ENCODE data around the gene GPAT3. TPM values are rescaled to one million over a fixed set of nuclear protein-coding genes. Genes with fewer than 3 reads are reported as not detected.
"Not testable (repeated sequence)": the region's sequence is repeated elsewhere in the genome, so short reads cannot be mapped to it uniquely, and the experiment has no call there.

GPAT3 gene
- total RNA-seq, 2 donors from 2014 or later: 34.0 to 39.0 TPM

- intact Hi-C loops (cut with DNase I): no loop called here
- DNase-seq: no peak
- ATAC-seq: peak; percentile 53 to 65
Measured at GRCh38 chr4:83546786-83547185, 10.9 kb downstream of the GPAT3 start.

DNA sequence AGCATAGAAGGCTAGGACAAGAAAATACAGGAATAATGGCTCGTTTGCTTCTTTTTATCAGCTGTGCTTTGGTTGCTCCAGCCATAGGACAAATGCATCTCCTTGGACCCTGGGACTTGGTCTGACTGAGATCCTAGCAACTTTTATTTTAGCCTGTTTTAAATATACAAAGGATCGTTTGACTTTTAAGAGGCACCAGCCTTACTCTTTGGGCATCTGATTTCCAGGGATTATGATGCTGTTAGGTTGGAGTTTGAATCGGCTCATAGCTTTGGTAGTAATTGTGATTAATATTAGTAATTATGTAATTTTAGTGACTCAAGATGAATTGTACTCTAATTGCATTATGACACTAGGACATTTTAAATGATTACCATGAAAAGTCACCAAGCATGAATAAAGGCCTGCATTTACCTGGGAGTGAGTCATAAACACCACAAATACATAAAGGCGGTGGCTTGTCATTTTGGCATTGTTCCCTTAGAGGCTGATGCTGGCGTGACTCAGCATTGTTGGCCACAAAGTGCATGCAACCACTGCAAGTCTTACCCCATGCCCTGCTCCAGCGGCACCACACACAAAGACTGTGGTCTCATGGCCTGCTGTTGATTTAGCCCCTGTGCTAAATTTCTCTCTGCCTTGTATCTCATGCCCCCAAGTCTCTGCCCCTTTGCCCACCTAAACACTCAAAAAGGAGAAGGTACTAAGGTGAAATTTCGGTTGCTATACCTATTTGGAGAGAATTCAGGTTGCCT, 12.4 kb downstream of the GPAT3 start:
- intact Hi-C loops (cut with DNase I): no loop called here
- ATAC-seq: peak; percentile 88 to 91

DNA sequence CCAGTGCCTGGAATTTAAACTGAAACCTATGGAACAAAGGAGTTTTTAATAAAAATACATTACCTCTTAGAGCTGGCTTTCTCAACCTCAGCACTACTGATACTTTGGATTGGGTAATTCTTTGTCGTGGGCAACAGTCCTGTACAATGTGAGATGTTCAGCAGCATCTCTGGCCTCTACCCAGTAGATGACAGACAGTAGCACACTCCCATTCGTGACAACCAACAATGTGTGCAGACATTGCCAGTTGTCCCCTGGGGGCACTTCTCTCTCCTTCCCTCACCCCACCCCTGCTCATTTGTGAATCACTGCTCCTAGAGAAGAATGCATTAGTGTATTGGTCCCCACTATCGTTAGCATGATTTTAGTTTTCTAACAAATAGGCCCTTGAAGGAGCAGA, 16.2 kb downstream of the GPAT3 start:
- DNase-seq: no peak
- ATAC-seq: no peak
- intact Hi-C loops (cut with DNase I): no loop called here

More for the DNA sequence above, 12.4 kb downstream of the GPAT3 start:
- DNase-seq: peak; percentile 48

DNA sequence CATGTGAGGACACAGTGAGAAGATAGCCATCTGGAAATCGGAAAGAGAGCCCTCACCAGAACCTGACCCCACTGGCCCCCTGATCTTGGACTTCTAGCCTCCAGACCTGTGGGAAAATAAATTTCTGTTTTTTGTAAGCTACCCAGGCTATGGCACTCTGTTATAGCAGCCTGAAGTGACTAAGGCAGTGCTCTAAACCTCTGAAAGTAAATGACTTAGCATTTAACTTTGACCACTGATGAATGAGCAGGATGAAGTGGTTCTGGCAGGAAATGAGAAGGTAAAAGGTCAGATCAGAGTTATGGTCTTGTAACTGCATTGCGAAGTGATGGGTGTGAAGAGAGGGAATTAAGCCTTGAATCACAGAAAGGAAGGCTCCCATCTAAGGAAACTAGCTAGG, 17.0 kb downstream of the GPAT3 start:
- ATAC-seq: peak in 1 of 2 donors; percentile 27
- DNase-seq: no peak

GRCh38 chr4:83556006-83556707, 20.2 kb downstream of the GPAT3 start:
- intact Hi-C loops (cut with DNase I): no loop called here
- ATAC-seq (no peak), DNase-seq (no peak)

More for the DNA sequence above, 17.0 kb downstream of the GPAT3 start:
- intact Hi-C loops (cut with DNase I): no loop called here

DNA sequence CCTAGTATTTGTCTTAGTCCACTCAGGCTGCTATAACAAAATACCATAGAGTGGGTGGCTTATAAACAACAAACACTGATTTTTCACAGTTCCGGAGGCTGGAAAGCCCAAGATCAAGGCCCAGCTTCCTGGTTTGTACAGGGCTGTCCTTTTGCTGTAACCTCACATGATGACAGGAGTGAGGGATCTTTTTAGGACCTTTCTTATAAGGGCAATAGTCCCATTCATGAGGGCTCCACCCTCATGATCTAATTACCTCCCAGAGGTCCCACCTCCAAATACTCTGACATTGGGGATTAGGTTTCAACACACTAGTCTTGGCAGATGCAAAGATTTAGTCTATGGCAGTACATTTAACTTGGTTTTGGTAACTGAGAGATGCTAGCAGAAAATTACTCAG, 20.9 kb downstream of the GPAT3 start:
- DNase-seq (no peak), ATAC-seq (no peak)
- intact Hi-C loops (cut with DNase I): no loop called here

DNA sequence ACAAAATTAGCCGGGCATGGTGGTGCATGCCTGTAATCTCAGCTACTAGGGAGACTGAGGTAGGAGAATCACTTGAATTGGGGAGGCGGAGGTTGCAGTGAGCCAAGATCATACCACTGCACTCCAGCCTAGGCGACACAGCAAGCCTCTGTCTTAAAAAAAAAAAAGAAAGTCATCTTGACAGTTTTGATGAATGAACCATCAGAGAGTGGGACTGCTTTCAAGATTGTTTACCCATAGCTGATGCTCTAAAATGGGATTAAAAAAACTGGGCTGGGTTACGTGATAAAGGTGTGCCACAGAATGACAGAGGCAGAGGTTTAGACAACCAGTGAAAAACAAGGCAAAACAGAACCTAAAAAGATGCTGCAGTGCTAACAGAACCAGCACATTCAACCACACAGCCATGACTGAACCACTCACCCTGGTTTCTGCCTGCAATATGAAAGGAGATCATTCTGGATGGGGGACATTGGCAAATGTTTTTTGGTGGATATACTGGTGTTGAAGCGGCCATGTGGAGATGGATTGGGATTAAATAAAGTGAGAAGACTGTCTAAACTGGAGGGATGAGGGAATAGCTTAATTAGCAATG, 22.2 kb downstream of the GPAT3 start:
- ATAC-seq: no peak

GRCh38 chr4:83558680-83559079, 22.8 kb downstream of the GPAT3 start:
- ATAC-seq: no peak
- intact Hi-C loops (cut with DNase I): no loop called here
- DNase-seq: no peak

More for the DNA sequence above, 22.2 kb downstream of the GPAT3 start:
- DNase-seq: no peak
- intact Hi-C loops (cut with DNase I): no loop called here

- no peak for DNase-seq
- intact Hi-C loops (cut with DNase I): no loop called here
- ATAC-seq: no peak
Measured at GRCh38 chr4:83560523-83560922, 24.6 kb downstream of the GPAT3 start.

GRCh38 chr4:83561381-83561780, 25.5 kb downstream of the GPAT3 start:
- peak; percentile 24 for DNase-seq
- ATAC-seq: peak; percentile 41 to 94
- intact Hi-C loops (cut with DNase I): no loop called here

DNA sequence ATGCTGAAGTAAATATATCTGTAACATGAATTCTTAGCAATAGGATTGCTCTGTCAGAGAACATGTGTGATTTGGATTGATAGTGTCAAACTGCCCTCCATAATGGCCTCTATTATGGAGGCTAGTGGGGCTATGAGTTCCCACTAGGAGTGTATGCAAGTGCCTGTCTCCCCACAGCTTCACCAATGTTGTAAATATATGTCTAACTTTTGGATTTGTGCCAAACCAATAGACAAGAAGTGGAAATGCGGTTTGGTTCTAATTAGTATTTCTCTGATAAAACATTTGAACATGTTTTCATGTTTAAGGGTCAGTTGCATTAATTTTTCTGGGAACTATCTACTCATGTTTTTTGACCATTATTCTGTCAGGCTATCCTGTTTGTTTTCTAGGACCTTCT, 28.1 kb downstream of the GPAT3 start:
- intact Hi-C loops (cut with DNase I): no loop called here
- no peak for ATAC-seq
- DNase-seq: no peak

DNA sequence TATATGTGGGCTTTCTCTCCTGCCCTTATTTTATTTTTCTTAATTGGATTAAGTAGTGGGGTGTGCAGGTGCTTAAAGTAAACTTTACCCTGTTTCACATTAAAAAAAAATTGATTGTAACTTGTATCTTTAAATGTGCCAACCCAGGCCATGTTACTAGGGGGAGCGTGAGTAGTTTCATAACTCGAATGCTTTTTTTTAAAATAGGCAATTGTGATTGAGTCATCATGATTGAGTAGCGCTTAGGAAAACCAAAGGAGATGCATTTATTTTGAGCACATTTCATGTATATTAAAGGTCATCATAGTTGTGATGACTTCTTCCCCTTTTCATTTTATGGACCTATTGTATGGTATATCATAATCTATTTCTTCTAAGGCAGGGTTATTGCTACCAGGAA, 32.2 kb downstream of the GPAT3 start:
- DNase-seq (no peak), ATAC-seq (no peak)
- intact Hi-C loops (cut with DNase I): no loop called here

DNA sequence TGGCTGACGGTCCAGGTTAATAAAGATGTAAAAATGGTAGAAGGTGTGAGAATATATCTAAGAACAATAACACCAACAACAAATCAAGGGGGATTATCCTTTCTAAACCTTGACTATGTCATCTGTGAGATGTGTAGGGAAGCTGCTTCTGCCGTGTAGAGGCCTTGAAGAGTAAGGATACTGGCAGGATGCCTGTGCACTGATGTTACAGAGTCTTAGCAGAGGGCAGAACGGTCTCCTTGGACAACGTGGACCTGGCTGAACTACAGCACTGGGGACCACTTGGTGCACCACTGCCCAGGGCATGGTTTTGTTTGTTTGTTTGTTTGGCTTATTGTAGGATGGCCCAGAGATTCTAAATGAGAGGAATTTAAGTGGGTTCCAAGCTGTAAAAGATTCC, 33.5 kb downstream of the GPAT3 start:
- no peak for DNase-seq
- peak in 1 of 2 donors; percentile 53 for ATAC-seq
- intact Hi-C loops (cut with DNase I): no loop called here

DNA sequence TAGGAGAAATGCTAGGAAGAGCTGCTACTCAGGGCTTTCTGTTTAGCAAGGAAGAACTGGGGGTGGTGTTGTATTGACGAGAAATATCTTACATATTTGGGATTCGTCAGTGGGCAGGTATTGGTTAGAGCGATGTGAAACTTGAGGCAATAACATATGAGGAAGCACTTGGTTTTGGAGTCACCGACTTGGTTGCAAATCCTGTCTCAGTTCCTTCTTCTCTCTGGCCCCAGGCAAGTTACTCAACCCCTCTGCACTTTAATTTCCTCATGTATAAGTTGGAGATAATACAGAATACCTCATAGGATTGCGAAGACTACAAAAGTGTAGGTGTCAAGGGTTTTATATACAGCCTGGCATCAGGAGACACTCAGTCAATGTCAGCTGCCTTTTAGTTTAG, 34.1 kb downstream of the GPAT3 start:
- DNase-seq (no peak), ATAC-seq (peak in 1 of 2 donors; percentile 49)
- intact Hi-C loops (cut with DNase I): no loop called here

- ATAC-seq (no peak), DNase-seq (no peak)
- intact Hi-C loops (cut with DNase I): no loop called here
Measured at GRCh38 chr4:83572848-83573247, 36.9 kb downstream of the GPAT3 start.

- DNase-seq (no peak), ATAC-seq (peak; percentile 18 to 66)
- intact Hi-C loops (cut with DNase I): no loop called here
Measured at GRCh38 chr4:83574247-83574646, 38.3 kb downstream of the GPAT3 start.

GRCh38 chr4:83576237-83576636, 40.3 kb downstream of the GPAT3 start:
- ATAC-seq; DNase-seq; intact Hi-C loops (cut with DNase I): not testable (repeated sequence)

DNA sequence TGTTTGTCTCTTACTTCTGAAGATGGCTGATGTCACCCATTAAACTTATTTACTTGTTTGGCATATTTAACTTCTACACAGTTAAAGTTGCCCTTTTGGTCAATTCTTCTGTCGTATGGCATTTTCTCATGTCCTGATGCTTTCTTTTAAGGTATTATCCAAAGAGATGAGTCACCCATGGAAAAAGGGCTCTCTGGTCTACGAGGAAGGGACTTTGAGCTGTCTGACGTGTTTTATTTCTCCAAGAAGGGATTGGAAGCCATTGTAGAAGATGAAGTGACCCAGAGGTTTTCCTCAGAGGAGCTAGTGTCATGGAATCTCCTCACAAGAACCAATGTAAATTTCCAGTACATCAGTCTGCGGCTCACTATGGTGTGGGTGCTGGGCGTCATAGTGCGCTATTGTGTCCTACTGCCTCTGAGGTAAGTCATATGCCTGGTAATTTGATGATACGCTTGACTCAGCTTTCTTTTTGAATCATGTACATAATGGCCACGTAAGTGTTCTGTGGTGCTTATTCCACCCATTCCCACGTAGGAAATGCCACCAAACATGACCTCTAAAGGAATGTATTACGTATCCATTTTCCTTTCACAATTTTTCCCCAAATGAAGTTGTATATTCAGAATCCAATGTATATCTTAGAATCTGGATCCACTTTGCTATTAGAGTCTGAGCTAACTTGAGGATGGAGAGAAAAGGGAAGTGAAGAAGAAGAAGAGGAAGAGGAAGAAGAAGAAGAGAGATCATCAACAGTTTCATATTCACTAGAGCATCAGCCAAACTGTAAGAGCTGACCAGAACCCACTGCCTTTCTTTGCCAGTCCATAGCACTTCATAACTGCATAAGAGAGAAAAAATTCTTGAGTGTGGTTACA, 45.7 kb downstream of the GPAT3 start:
- peak in 1 of 2 donors; percentile 47 for ATAC-seq
- no peak for DNase-seq
- intact Hi-C loops (cut with DNase I): no loop called here

- intact Hi-C loops (cut with DNase I): no loop called here
- peak; percentile 81 to 94 for ATAC-seq
- no peak for DNase-seq
Measured at GRCh38 chr4:83582289-83582785, 46.4 kb downstream of the GPAT3 start.

Measured in left cardiac atrium (tissue), 4 donors.